ENCODE measurements around the gene RAD23B.

Gene RAD23B

GRCh38 chr9:107337676-107338590 is 54.9 kb downstream of the RAD23B start:
- peak; percentile 65 for DNase-seq

- DNase-seq, result no peak
These were observed 56.0 kb downstream of the RAD23B start for GRCh38 chr9:107338911-107339659.

DNA sequence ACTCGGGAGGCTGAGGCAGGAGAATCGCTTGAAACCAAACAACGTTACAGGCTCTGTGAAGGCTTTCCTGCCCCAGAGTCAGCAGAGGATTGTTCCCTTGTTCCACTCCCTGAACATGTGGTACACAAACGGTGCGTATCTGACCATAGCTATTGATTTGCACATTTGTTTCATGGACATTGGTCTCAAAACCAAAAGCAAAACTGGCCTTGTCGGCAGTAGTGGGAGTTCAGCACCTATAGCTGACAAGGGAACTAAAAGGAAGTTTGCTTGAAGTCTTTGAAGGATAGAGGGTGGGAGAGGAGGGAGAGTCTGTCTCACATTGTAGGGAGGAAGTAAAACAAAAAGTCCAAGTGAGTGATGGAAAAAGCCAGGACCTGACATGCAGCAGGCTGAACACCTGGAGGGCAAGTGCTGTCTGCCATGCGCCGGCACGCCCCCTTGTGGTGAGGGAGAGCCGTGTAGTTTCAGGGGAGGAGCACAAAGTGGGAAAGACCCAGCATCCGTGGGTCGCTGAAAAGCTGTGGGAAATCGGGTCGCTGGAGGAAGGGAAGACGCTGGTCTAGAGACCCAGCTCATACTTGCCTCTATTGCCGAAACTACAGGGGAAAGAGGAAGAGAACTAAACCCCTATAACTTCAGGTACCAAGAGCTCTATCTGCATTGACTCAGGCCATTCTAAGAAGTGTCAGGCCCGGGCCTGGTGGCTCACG is 58.0 kb downstream of the RAD23B start:
- DNase-seq, result peak; percentile 53

GRCh38 chr9:107342476-107343161 is 59.5 kb downstream of the RAD23B start:
- DNase-seq, result no peak

- no peak for DNase-seq
These were observed 62.2 kb downstream of the RAD23B start for GRCh38 chr9:107345327-107345726.

DNA sequence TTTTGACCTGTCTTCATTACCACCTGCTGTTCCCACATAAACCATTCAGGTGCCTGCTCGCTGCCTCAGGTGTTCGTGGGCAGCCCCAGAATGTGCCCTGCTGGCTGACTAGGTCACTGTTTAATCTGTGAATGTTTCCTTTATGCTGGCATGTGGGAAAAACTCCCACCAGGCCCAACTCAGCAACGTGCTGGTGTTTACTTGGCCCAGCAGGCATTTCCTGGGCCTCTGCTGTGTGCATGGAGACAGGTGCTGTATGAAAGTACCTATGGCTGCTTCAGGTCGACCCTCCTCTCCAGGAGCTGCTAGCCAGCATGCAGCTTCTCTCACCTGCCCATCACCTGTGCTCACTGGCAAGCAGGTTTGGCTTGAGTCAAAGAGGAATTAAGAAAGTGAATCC is 65.8 kb downstream of the RAD23B start:
- DNase-seq, result no peak

DNA sequence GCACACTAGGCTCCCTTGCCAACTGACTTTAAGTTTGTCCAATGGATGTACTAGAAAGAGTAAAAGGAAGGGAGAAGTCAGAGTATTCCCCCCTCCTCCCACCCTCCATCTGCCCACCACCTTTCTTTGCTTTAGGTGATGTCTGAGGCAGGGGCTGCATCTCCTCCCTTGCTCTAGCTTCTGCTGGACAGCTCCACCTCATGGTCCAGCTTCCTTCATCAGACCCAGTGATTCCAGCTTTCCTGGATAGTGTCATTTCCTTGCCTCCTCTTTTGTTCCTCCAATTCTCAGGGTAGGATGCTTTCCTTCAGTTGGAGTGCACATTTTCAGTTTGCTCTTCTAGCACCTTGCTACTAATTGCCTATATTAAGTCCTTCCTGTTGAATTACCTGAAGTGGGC is 67.4 kb downstream of the RAD23B start:
- DNase-seq, result no peak

- no peak for DNase-seq
These were observed 68.4 kb downstream of the RAD23B start for GRCh38 chr9:107351382-107352045.

- no peak for DNase-seq
These were observed 72.3 kb downstream of the RAD23B start for GRCh38 chr9:107355394-107355793.

GRCh38 chr9:107358986-107359385 is 75.9 kb downstream of the RAD23B start:
- DNase-seq, result no peak

- DNase-seq, result no peak
These were observed 77.0 kb downstream of the RAD23B start for GRCh38 chr9:107360098-107360497.

- DNase-seq, result no peak
These were observed 78.7 kb downstream of the RAD23B start for GRCh38 chr9:107361816-107362215.

DNA sequence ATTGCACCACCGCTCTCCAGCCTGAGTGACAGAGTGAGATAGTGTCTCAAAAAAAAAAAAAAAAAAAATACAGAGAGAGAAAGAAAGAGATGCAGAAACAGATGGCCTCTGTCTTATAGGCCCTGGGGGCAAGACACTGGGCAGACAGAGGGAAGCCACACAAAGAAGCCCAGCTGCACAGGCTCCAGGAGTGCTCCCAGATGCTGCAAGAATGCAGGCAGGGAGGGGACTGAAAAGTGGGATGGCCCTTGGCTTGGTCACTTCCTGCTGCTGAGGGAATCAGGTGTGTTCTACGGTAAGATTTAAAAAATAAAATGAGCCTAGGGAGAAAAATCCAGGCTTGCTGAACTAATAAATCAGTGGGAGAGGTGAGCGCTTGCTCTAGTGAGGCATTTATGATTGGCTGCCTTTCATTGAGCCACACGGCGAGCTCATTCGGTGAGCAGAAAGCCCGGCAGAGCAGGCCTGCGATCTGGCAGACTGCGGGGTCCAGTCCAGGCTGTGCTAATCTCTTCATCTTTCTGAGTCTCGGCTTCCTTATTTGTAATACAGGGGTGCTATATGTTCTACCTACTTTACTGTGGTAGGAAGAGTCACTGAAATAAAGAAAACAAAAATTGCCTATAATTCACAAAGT is 80.6 kb downstream of the RAD23B start:
- DNase-seq, result no peak

GRCh38 chr9:107367727-107368502 is 84.8 kb downstream of the RAD23B start:
- DNase-seq, result no peak

- no peak for DNase-seq
These were observed 85.6 kb downstream of the RAD23B start for GRCh38 chr9:107368696-107369095.

- no peak for DNase-seq
These were observed 90.7 kb downstream of the RAD23B start for GRCh38 chr9:107373809-107374208.

DNA sequence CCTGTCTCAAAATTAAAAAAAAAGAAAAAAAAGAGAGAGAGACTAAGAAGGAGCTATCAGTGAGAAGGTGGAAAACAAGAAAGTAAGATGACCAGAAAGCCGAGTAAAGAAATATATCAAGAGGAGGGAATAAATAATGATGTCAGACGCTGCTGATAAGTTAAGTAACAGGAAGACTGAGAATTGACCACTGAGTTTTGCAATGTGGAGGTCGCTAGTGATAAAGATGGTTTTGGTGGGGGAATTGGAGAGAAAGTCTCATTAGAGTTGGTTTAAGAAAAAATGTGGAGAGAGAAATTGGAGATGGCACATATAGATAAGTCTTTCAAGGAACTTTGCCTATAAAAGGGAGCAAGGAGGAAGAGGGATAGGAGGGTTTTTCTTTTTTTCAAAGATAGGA is 91.9 kb downstream of the RAD23B start:
- DNase-seq, result peak; percentile 39

DNA sequence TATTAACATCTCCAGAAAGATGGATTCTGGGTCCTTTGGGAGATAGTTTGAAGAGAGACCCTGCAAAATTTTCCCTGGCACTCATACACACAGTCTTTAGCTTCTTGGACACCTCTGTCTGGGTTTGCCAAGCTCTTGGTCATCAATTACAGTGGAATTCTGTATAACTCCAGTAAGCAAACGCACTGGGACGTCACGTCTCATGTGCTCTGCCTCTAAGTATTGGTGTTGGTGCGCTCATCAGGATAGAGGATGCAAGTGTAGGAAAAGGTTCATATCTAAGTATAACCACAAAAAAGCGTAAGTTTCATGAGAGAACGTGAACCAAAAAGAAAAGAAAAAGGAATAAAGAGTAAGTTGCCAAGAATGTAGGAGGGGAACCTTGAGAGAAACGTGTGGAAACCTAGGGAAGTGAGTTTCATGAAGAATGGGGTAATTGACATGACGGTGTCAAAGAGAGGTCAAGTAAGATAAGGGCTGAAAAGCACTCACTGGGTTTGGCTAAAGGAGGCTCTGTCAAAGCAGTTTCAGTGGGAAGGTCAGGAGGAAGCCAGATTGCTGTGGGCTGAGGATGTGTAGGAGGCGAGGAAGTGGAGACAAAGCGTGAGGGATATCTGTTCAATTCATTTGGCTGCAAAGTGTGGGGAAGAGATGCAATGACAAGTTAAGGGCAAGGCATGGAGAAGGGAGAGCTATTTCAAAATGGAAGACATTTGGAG is 92.7 kb downstream of the RAD23B start:
- peak; percentile 70 for DNase-seq

DNA sequence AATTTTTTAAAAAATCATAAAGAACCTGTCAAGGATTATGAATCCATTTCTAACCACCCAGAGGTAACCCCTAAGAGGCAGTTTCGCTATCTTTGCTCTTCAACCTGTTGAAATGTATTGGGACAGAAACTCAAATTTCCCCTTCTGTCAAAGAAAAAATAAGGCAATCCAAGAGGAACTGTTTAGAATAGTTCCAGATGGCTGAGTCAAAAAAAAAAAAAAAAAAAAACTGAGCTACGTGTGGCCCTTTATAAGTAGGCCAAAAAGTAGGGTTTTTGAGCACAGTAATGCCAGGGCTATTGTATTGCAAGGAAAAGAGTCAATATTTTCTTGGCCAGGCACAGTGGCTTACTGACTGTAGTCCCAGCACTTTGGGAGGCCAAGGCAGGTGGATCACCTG is 94.9 kb downstream of the RAD23B start:
- peak; percentile 46 for DNase-seq

All from inflammatory macrophage treated with lipopolysaccharide for 4 hours (primary cell).